SU-DHL-6 (cell line): Measurements from ENCODE around the gene EFCAB12.

Experiments used
- CTCF ChIP-seq: fragments of 200-600 bp; sonication (generic); IDR thresholded peaks from one replicate; pipeline ENCODE4 v1.5.1; 2017; ENCODE audit warnings: antibody characterized with exemption, mild to moderate bottlenecking, low read length, moderate library complexity; ENCODE audit not compliant: insufficient read depth, poor library complexity, severe bottlenecking
- EZH2phosphoT487 ChIP-seq: fragments of 200-600 bp; sonication (generic), shearing (Covaris generic); conservative IDR thresholded peaks from 2 replicates; pipeline ENCODE4 v1.6.1; 2018; ENCODE audit warnings: mild to moderate bottlenecking, antibody characterized with exemption, low read length, moderate library complexity, mixed read lengths

- TF ChIP-seq CTCF (no peak), EZH2phosphoT487 (no peak)
These were observed at the start of gene EFCAB12 for GRCh38 chr3:129428376-129429079.
